ENCODE measurements around the gene TRAF3IP3.

The TRAF3IP3 gene

GRCh38 chr1:209738270-209738669, 17.6 kb upstream of the TRAF3IP3 start:
- DNase-seq: no peak

DNA sequence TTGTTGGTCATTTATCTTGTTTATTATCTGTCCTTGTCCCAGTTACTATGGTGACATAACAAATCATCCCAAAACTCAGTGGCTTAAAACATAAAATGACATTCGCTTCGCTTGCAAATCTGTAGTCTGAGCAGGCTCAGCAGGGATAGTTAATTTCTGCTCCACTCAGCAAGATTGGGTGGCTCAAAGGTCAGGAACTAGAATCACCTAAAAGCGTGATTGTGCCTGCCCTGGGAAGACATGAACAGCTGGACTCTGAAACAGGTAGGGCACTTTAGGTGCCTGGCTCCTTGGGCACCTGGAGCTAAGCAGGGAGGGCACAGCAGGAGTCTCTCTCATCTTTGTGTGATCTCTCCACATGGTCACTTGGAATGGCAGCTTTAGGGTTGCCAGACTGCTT, 14.7 kb upstream of the TRAF3IP3 start:
- DNase-seq: no peak

GRCh38 chr1:209741889-209742288, 14.0 kb upstream of the TRAF3IP3 start:
- DNase-seq: no peak

- DNase-seq: no peak
These were observed 13.3 kb upstream of the TRAF3IP3 start for GRCh38 chr1:209742409-209743144.

DNA sequence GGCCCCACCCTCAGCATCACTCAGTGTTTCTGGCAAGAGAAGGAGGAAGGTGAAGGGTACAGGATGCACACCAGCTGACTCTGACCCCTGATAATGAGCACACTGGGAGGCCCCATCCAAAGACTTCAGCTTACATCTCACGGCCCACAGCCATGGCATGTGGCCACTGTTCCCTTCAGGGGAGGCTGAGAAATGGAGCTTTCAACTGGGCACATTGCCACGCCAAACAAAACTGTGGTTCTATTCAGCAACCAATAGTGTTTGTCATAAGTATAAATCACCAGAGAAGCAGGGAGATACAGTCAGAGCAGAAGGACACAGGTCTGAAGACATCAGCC, 12.7 kb upstream of the TRAF3IP3 start:
- DNase-seq: no peak

GRCh38 chr1:209746451-209747165, 9.2 kb upstream of the TRAF3IP3 start:
- no peak for DNase-seq

DNA sequence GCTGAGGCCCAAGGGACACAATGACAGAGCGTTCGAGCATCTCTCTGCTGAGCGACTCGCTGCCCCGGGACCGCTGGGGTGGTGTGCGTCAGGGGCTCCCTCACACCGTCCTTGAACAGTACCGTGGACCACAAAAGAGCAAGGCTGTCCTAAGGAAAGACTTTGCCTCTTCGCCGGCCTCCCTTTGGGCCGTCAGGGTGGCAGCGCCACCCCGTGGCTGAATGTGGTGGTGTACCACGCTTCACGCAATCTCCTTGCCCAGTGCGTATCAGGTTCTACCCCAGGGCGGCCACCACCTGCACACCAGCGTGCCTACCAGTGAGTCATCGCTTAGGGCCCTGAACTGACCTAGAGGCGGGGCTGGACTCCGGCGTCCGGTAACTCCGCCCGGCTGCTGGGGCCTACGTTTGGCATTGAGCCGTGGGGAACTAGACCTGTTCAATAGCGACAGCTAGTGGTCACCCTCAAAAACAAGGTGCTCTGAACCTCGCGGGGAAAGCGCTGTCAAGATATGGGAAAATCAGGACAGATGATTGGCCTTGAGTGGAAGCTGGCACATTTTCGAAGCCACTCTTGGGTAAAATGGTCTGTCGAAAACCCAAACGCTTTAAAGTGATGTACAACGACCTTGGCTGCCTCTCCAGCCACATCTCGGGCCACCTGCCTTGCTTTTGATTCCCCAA, 8.1 kb upstream of the TRAF3IP3 start:
- no peak for DNase-seq

DNA sequence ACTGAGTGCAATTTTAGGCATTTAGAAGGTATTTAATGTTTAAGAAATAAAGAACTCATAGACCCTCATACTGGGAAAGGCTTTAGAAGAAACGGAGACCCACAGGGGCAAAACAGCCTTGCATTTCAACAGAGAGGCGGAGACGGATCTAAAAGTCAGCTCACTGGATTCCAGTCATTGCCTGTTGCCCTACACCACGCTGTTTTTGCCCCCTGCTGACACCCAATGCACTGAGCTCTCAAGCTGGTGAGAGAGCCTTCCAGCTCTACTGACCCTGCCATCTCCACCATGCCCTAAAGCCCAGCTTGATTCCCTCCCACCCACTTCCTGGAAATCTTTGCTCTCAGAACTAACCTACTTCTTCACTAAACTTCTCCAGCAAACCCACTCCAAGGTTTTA, 7.2 kb upstream of the TRAF3IP3 start:
- no peak for DNase-seq

- DNase-seq: no peak
These were observed 6.6 kb upstream of the TRAF3IP3 start for GRCh38 chr1:209749205-209749604.

DNA sequence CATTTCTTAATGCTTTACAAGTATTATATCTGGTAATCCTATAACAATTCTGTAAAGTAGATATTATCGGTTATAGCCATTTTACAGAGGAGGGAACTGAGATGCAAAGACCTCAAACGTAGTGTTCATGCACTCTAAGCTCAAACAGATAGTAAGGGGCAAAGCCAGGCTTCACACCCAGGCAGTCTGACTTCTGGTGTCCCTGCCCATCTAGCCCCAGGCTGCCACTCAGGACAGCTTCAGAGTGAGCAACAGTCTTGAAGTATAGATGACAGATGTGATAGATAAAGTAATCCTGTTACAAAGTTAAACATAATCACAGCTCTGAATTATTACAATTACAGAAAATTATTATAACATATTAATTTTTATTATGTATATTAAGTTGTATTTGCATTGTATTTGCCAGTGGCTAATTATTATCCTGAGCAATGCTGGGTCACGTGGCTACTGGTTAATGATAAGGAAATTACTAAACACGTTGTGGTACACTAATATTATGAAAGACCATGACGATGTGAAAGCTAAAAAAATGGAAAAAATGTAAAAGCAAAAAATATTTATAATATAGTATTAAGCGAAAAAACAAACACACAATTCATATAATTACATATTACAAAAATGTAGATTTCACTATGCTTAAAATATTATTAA, 6.1 kb upstream of the TRAF3IP3 start:
- no peak for DNase-seq

DNA sequence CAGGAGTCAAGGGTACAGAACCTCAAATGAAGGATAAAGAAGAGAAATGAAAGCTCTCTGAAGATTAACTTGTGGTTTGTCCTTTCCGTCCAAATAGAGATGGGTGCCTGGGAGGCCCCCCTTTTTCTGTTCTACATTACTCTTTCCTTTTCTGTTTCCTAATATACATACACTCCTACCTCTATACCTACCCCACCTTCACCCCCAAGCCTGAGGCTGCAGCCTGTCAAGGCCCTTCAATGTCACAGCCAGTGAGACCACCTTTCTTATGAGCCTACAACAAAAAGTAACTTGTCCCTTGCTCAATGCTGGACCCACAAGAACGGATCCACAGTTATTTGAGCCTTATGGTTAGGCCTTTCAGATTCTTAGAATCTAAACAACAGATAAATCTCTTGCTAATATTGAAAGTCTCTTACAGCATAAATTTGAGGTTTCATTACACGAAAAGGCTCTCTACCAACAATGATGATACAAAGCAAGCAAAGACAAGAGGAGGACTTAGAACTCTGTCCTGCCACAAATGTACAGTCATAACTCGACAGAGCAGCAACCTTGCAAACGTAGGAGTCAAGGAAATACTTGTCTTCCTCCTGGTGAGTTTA, 4.1 kb upstream of the TRAF3IP3 start:
- no peak for DNase-seq

- DNase-seq: no peak
These were observed 3.0 kb upstream of the TRAF3IP3 start for GRCh38 chr1:209752890-209753289.

GRCh38 chr1:209755256-209755655, 597 bp upstream of the TRAF3IP3 start:
- DNase-seq: no peak

DNA sequence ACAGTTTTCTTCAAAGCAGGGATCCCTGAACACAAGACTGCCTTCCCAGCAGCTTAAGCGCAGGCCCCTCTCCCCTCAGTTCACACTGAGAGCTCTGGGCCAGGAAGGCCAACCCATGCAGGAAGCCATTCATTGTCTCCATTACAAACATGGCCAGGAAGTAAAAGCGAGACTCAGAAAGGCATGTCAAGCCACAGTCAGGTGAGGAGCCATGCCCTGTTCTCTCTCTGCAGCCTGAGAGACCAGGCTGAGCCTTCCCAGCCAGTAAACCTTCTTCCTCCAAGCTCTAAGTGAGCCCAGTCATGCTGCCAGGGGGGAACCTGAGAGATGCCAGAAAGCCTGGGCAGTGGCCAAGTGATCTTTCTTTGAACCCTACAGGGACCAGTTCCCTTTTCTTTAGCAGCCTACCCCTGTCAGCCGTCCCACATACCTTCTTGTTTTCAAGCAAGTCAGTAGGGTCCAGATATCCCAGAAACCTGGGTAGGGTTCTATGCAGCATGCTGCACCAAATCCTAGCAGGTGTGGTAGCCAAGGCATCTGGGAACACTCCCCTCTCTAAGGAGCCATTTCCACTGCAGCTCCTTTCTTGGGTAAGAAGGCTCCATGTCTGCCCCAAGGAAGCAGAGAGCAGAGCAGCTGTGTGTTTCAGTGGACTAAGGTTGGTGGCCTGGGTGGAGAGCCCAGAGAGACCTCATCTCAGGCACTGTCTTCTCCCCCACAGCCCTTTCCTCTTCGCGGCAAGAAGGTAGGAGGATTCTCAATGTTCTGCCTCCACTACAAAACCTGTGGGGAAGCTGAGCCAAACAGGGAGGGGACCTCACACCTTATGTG, 977 bp downstream of the TRAF3IP3 start:
- DNase-seq: no peak

DNA sequence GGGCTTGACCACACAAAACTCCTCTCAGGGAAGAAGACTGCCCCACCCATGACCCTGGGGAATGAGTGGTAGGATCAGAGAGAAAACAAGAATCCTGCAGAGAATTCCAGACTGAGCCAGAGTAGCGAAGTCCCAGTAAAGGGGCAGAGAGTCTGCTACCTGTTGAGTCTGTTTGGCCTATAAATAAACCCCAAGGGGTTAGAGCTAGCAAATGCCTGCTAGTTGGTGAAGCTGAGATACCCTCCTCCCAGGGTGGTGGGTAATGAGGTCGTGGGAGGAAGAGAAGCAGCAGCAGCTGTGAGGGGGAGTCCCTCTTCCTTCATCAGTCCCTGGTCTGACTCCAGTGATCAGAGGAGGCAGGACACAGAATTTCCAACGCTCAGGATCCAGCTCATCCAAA, 2.5 kb downstream of the TRAF3IP3 start:
- DNase-seq: no peak

DNA sequence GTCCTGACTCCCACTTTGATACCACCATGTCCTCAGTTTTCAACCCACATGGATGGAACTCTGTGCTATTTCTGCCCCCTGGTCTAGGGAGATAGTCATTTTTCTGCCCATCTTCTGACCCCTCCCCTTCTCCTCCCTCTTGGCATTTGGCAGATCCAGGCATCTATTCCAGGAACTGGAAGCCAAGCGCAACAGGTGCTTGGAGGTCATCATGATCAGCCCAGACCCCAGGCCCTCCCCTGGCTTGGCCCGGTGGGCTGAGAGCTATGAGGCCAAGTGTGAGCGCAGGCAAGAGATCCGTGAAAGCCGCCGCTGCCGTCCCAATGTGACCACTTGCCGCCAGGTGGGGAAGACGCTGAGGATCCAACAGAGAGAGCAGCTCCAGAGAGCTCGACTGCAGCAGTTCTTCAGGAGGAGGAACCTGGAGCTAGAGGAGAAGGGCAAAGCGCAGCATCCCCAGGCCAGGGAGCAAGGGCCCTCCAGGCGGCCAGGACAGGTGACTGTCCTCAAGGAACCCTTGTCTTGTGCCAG, 4.0 kb downstream of the TRAF3IP3 start:
- no peak for DNase-seq

GRCh38 chr1:209761011-209761635, 5.3 kb downstream of the TRAF3IP3 start:
- no peak for DNase-seq

DNA sequence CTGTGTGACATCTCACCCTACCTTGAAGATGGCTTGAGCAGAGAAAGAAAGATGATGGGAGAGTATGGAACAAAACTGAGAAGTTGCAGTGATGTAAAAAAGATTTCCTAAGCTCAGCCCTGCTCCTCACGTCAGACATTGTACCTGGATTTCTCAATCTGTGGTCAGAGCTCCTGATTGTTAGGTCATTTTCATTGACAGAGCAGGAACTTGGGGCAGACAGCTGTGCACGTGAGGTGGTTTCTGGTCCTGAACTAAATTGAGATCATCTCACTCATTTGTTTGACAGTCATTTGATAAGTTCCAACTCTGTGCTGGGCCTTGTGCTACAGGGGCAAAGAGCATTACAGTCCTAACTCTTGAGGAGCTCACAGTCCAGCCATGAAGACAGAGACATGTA, 10.2 kb downstream of the TRAF3IP3 start:
- DNase-seq: no peak

DNA sequence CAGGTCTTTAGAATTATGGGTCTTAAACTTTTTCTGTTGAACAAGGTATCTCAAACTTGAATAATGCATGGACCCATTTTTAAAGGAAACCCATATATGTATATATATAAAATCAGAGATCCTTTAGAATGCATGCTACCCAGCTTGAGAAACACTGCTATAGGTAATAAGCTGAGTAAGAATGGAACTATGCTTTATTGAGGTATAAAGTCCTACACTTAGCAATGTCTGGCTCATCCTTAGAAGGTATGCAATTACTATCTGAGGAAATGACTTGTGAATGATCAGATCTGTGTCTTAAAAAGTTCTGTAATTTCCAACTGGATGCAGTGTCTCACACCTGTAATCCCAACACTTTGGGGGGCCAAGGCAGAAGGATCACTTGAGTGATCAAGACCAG, 11.2 kb downstream of the TRAF3IP3 start:
- no peak for DNase-seq

DNA sequence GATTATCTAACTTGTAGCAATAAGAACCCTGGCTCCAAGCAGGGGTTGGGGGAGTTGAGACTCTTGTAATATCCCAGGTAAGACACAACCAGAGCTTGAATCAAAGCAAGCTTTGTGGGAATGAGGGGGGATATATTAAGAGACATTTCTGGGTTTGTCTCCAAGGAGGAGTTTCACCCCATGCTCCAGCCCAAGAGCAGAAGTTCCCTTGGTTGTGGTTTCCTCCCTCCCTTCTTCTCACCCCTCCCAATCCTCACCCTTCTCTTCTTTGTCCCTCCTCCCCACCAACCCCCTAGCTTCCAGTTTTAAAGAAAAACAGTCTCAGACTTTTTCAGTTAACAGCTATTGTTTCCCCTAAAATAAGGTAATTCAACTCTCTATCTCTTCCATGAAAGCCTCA, 11.9 kb downstream of the TRAF3IP3 start:
- DNase-seq: no peak

GRCh38 chr1:209768354-209768774, 12.5 kb downstream of the TRAF3IP3 start:
- DNase-seq: no peak

All from NCI-H774 (cell line).